Prostate gland (tissue), 2 donors: ENCODE data around the gene CLDN7. TPM values are rescaled to one million over a fixed set of nuclear protein-coding genes. Genes with fewer than 3 reads are reported as not detected.

ENCODE experiments used
- DNase-seq: peaks from one replicate; pipeline ENCODE4 v3.0.0-alpha.2; 2019; ENCODE audit warnings: low spot score
- H3K27ac ChIP-seq, 2 donors: fragments of 200-600 bp; sonication (generic); 2 replicates each; pipeline ENCODE4 v1.5.1; 2017 to 2019
- H3K27me3 ChIP-seq: fragments of 200-600 bp; sonication (generic); replicated peaks from 2 replicates; pipeline ENCODE4 v1.5.1; 2019; ENCODE audit not compliant: insufficient read depth
- H3K36me3 ChIP-seq, 2 donors: fragments of 200-600 bp; sonication (generic); 1 replicate in 1 of 2; 2 replicates in 1 of 2; pipeline versions ENCODE4 v1.5.1 to v1.8.1; 2017 to 2019
- H3K4me1 ChIP-seq: fragments of 200-600 bp; sonication (generic); replicated peaks from 2 replicates; pipeline ENCODE4 v1.5.1; 2019
- H3K4me3 ChIP-seq, 2 donors: fragments of 200-600 bp; sonication (generic); 2 replicates each; pipeline ENCODE4 v1.5.1; 2017 to 2019
- H3K9me3 ChIP-seq: fragments of 200-600 bp; sonication (generic); 2 replicates; pipeline ENCODE4 v1.5.1; 2017
- CTCF ChIP-seq, 4 experiments: fragments of 200-600 bp in 2 of 4; fragments of 450-650 bp in 2 of 4; sonication (generic) in 2 of 4; IDR thresholded peaks; 1 replicate in 3 of 4; 2 replicates in 1 of 4; pipeline ENCODE4 v1.5.1; 2016 to 2019; ENCODE audit warnings: antibody characterized with exemption in 4 of 4, mild to moderate bottlenecking in 2 of 4, moderate library complexity in 2 of 4
- POLR2A ChIP-seq: fragments of 450-650 bp; IDR thresholded peaks from one replicate; pipeline ENCODE4 v1.6.1; 2016; ENCODE audit warnings: antibody characterized with exemption, mild to moderate bottlenecking
- POLR2AphosphoS5 ChIP-seq: sonication (generic); formaldehyde crosslinking; IDR thresholded peaks from one replicate; pipeline ENCODE4 v1.6.1; 2017; ENCODE audit warnings: antibody characterized with exemption
- WGBS: methylation state at CpG from one replicate; pipeline ENCODE4 v1.1.5; 2018; 5-methylcytosine and 5-hydroxymethylcytosine counted together
- intact Hi-C: fragments of 100-400 bp; cut with DNase I; formaldehyde crosslinking; loops from one replicate; pipeline ENCODE4 v1.14.2; 2022
- total RNA-seq, 2 donors: library from RNA; depleted of rRNA; stranded (reverse); fragments of >200 nt; gene quantifications; one replicate each; pipeline ENCODE4 v1.1.0, GENCODE V29; 2016

The CLDN7 gene
- total RNA-seq, 2 donors from 2014 or later, result 42.0 to 45.8 TPM

- no peak for TF ChIP-seq POLR2A
- no peak for TF ChIP-seq POLR2AphosphoS5
- TF ChIP-seq CTCF (IDR thresholded peaks at IDR 0.05), result no peak
- H3K27me3 ChIP-seq, result no peaks in the 10 kb centered on the region
- intact Hi-C loops, result no loop called here
- peak overlapping the region; percentile 32 to 46 for H3K4me3 ChIP-seq
- WGBS, result 12% methylated on average over 7 of the region's 7 CpGs
- peak overlapping the region; percentile 60 to 67 for H3K27ac ChIP-seq
- H3K4me1 ChIP-seq, result peaks cover 18% of the 10 kb centered on the region
- DNase-seq, result no peak
- H3K9me3 ChIP-seq, result no peaks in the 10 kb centered on the region
- H3K36me3 ChIP-seq, result no peaks in the 10 kb centered on the region
These were observed 45.8 kb downstream of the CLDN7 start for GRCh38 chr17:7216242-7217112.

GRCh38 chr17:7215652-7216180 is 46.6 kb downstream of the CLDN7 start:
- WGBS, result 17% methylated on average over 10 of the region's 10 CpGs
- no peak for DNase-seq
- peak overlapping the region; percentile 49 to 67 for H3K27ac ChIP-seq
- TF ChIP-seq CTCF (IDR thresholded peaks at IDR 0.05), result no peak
- intact Hi-C loops, result no loop called here
- H3K4me1 ChIP-seq, result peaks cover 10% of the 10 kb centered on the region
- H3K27me3 ChIP-seq, result no peaks in the 10 kb centered on the region
- no peaks in the 10 kb centered on the region for H3K36me3 ChIP-seq
- no peak overlapping the region for H3K4me3 ChIP-seq
- H3K9me3 ChIP-seq, result no peaks in the 10 kb centered on the region

- intact Hi-C loops, result no loop called here
- H3K27me3 ChIP-seq, result no peaks in the 10 kb centered on the region
- H3K27ac ChIP-seq, result peak overlapping the region; percentile 49 to 67
- DNase-seq, result no peak
- H3K36me3 ChIP-seq, result no peaks in the 10 kb centered on the region
- peak; percentile 87 for TF ChIP-seq POLR2AphosphoS5
- no peak for TF ChIP-seq CTCF (IDR thresholded peaks at IDR 0.05)
- H3K4me1 ChIP-seq, result peaks cover 8% of the 10 kb centered on the region
- H3K4me3 ChIP-seq, result no peak overlapping the region
- 22% methylated on average over 9 of the region's 9 CpGs for WGBS
- no peaks in the 10 kb centered on the region for H3K9me3 ChIP-seq
These were observed 47.1 kb downstream of the CLDN7 start for GRCh38 chr17:7215136-7215638.

- DNase-seq, result peak; percentile 95
- no peaks in the 10 kb centered on the region for H3K27me3 ChIP-seq
- no peaks in the 10 kb centered on the region for H3K36me3 ChIP-seq
- peak overlapping the region; percentile 26 to 34 for H3K4me3 ChIP-seq
- intact Hi-C loops, result no loop called here
- H3K4me1 ChIP-seq, result peaks cover 8% of the 10 kb centered on the region
- peak overlapping the region; percentile 25 to 67 for H3K27ac ChIP-seq
- no peak for TF ChIP-seq POLR2A
- TF ChIP-seq POLR2AphosphoS5, result peak; percentile 85
- TF ChIP-seq CTCF (IDR thresholded peaks at IDR 0.05), result peak in 3 of 4 experiments; percentile 18 to 61 (median 52)
- WGBS, result under 1% methylated on average over 45 of the region's 45 CpGs
- H3K9me3 ChIP-seq, result no peaks in the 10 kb centered on the region
These were observed 47.8 kb downstream of the CLDN7 start for GRCh38 chr17:7214300-7215135.
